Caco-2 (cell line): ENCODE data around the gene SKIC8. TPM values are rescaled to one million over a fixed set of nuclear protein-coding genes. Genes with fewer than 3 reads are reported as not detected.

ENCODE experiments used
- BruUV-seq: library from RNA; stranded (reverse); fragments of 400-500 nt; replicated peaks from 2 replicates; lab custom pipeline; 2021; lab: Mats Ljungman, UMichigan
- CTCF ChIA-PET: fragments of 300-600 bp; sonication (Branson Sonifier 250); formaldehyde crosslinking; loops from one replicate; lab custom pipeline; 2022; ENCODE audit warnings: antibody characterized with exemption; lab: Charles Lee
- POLR2A ChIA-PET: fragments of 300-600 bp; sonication (Branson Sonifier 250); formaldehyde crosslinking; loops from one replicate; lab custom pipeline; 2022; ENCODE audit warnings: antibody characterized with exemption; lab: Charles Lee
- DNase-seq, 2 experiments: peaks; one replicate each; pipeline versions ENCODE4 v3.0.0 to v3.0.0-alpha.2; 2020 to 2022
- H3K27me3 ChIP-seq: replicated peaks from 2 replicates; pipeline ENCODE4 v1.6.0; 2011; ENCODE audit warnings: low read length; ENCODE audit not compliant: control insufficient read depth, insufficient read depth
- H3K36me3 ChIP-seq: 2 replicates; pipeline ENCODE4 v1.5.1; 2011; ENCODE audit warnings: low read length; ENCODE audit not compliant: control insufficient read depth, insufficient read depth
- H3K4me1 ChIP-seq: fragments of 250-450 bp; sonication (Bioruptor Pico); 2 replicates; pipeline ENCODE4 v1.5.1; 2020; ENCODE audit warnings: mild to moderate bottlenecking
- H3K4me3 ChIP-seq: 2 replicates; pipeline ENCODE4 v1.5.1; 2011; ENCODE audit warnings: low read depth, mild to moderate bottlenecking, control low read depth, low read length
- H3K9me3 ChIP-seq: fragments of 250-450 bp; sonication (Bioruptor Pico); 2 replicates; pipeline ENCODE4 v1.5.1; 2020; ENCODE audit warnings: mild to moderate bottlenecking, moderate library complexity
- H3K27ac Mint-ChIP-seq: one replicate; pipeline ENCODE4 v1.8.0; 2022; ENCODE audit warnings: mixed read lengths; ENCODE audit not compliant: unreplicated experiment
- H3K27me3 Mint-ChIP-seq: one replicate; pipeline ENCODE4 v1.8.0; 2022; ENCODE audit warnings: mixed read lengths; ENCODE audit not compliant: insufficient read depth, unreplicated experiment
- H3K36me3 Mint-ChIP-seq: one replicate; pipeline ENCODE4 v1.8.0; 2022; ENCODE audit warnings: mild to moderate bottlenecking, mixed read lengths; ENCODE audit not compliant: insufficient read depth, unreplicated experiment
- H3K4me1 Mint-ChIP-seq: one replicate; pipeline ENCODE4 v1.8.0; 2022; ENCODE audit warnings: low read depth, mixed read lengths; ENCODE audit not compliant: unreplicated experiment
- H3K4me3 Mint-ChIP-seq: one replicate; pipeline ENCODE4 v1.8.0; 2022; ENCODE audit warnings: mild to moderate bottlenecking, moderate library complexity, mixed read lengths; ENCODE audit not compliant: unreplicated experiment
- H3K9me3 Mint-ChIP-seq: one replicate; pipeline ENCODE4 v1.8.0; 2022; ENCODE audit warnings: mixed read lengths; ENCODE audit not compliant: unreplicated experiment
- CTCF ChIP-seq, 2 experiments: fragments of 200-600 bp in 1 of 2; IDR thresholded peaks; 1 replicate in 1 of 2; 2 replicates in 1 of 2; pipeline versions ENCODE4 v1.5.1 to v1.8.0; 2011 to 2022; ENCODE audit warnings: antibody characterized with exemption in 1 of 2, control low read depth in 1 of 2, inconsistent platforms in 1 of 2, low read depth in 1 of 2, low read length in 1 of 2, mild to moderate bottlenecking in 1 of 2, moderate library complexity in 1 of 2; ENCODE audit not compliant: insufficient read depth in 1 of 2, severe bottlenecking in 1 of 2, unreplicated experiment in 1 of 2
- intact Hi-C: fragments of 100-400 bp; cut with micrococcal nuclease; formaldehyde crosslinking; loops from one replicate; pipeline ENCODE4 v1.10.0; 2022; ENCODE audit not compliant: unreplicated experiment
- total RNA-seq: library from RNA; stranded (reverse); gene quantifications from 2 replicates; pipeline ENCODE4 v1.2.3, GENCODE V29; 2022

SKIC8 gene
- total RNA-seq, 1 experiment from 2014 or later, result 45.7 TPM

- Histone ChIP-seq H3K9me3 (no peaks in the 10 kb centered on the region), H3K4me3 (no peak overlapping the region), H3K27me3 (no peaks in the 10 kb centered on the region), H3K36me3 (no peaks in the 10 kb centered on the region), H3K4me1 (peaks cover 8% of the 10 kb centered on the region; the same call in 1 of the 2 replicates)
- Mint-ChIP-seq H3K27me3 (no peaks in the 10 kb centered on the region), H3K36me3 (no peaks in the 10 kb centered on the region), H3K4me1 (peaks cover 6% of the 10 kb centered on the region), H3K27ac (no peak overlapping the region), H3K9me3 (no peaks in the 10 kb centered on the region), H3K4me3 (no peak overlapping the region)
- intact Hi-C loops, result loop anchor here (5.0 kb wide), 2 partner anchors 111 to 336 kb away; partner anchors contain the start of gene CIB2
- ChIA-PET POLR2A (no interaction called here), CTCF (interaction anchor here (0.7 to 4.3 kb wide), 3 partner anchors 66 to 177 kb away, joined by 3 to 21 read pairs (median 3); no protein-coding TSS in a partner anchor)
- TF ChIP-seq CTCF (IDR thresholded peaks at IDR 0.05; ENCODE audit: insufficient read depth in 1 of 2, low read depth in 1 of 2, low read length in 1 of 2, severe bottlenecking in 1 of 2, unreplicated experiment in 1 of 2), result no peak
- DNase-seq, result no peak
- BruUV-seq, result no TSS peak
Measured at GRCh38 chr15:78243058-78243457, 56.4 kb downstream of the SKIC8 start.

- TF ChIP-seq CTCF (IDR thresholded peaks at IDR 0.05; ENCODE audit: insufficient read depth in 1 of 2, low read depth in 1 of 2, low read length in 1 of 2, severe bottlenecking in 1 of 2, unreplicated experiment in 1 of 2), result peak in 1 of 2 experiments; percentile 11
- Histone ChIP-seq H3K4me3 (no peak overlapping the region), H3K9me3 (no peaks in the 10 kb centered on the region), H3K36me3 (no peaks in the 10 kb centered on the region), H3K4me1 (peaks cover 8% of the 10 kb centered on the region; the same call in 1 of the 2 replicates), H3K27me3 (no peaks in the 10 kb centered on the region)
- no peaks in the 10 kb centered on the region for H3K36me3 Mint-ChIP-seq
- H3K4me3 Mint-ChIP-seq, result no peak overlapping the region
- intact Hi-C loops, result loop anchor here (5.0 kb wide), 2 partner anchors 110 to 335 kb away; partner anchors contain the start of gene CIB2
- ChIA-PET POLR2A (interaction anchor here (0.5 kb wide), 1 partner anchor 93 kb away, joined by 8 read pairs; the partner anchor contains the start of gene IDH3A), CTCF (interaction anchor here (0.6 to 4.3 kb wide), 10 partner anchors 18 to 283 kb away, joined by 3 to 21 read pairs (median 4); partner anchors contain the start of gene SKIC8)
- peaks cover 6% of the 10 kb centered on the region for H3K4me1 Mint-ChIP-seq
- no peaks in the 10 kb centered on the region for H3K9me3 Mint-ChIP-seq
- no peaks in the 10 kb centered on the region for H3K27me3 Mint-ChIP-seq
- DNase-seq, result peak in 1 of 2 experiments; percentile 21
- BruUV-seq, result no TSS peak
- H3K27ac Mint-ChIP-seq, result no peak overlapping the region
Measured at GRCh38 chr15:78242128-78242527, 57.3 kb downstream of the SKIC8 start.

GRCh38 chr15:78241017-78241416 is 58.4 kb downstream of the SKIC8 start:
- H3K4me3 ChIP-seq, result no peak overlapping the region
- Mint-ChIP-seq H3K4me1 (peaks cover 6% of the 10 kb centered on the region), H3K9me3 (no peaks in the 10 kb centered on the region), H3K27me3 (no peaks in the 10 kb centered on the region), H3K36me3 (no peaks in the 10 kb centered on the region), H3K27ac (no peak overlapping the region), H3K4me3 (no peak overlapping the region)
- DNase-seq, result peak; percentile 80 to 88
- no peaks in the 10 kb centered on the region for H3K27me3 ChIP-seq
- H3K9me3 ChIP-seq, result no peaks in the 10 kb centered on the region
- ChIA-PET CTCF (interaction anchor here (0.6 to 4.3 kb wide), 4 partner anchors 92 to 282 kb away, joined by 3 to 21 read pairs (median 8); partner anchors contain the start of gene IDH3A), POLR2A (no interaction called here)
- no peaks in the 10 kb centered on the region for H3K36me3 ChIP-seq
- peaks cover 8% of the 10 kb centered on the region; the same call in 1 of the 2 replicates for H3K4me1 ChIP-seq
- peak; percentile 81 to 88 for TF ChIP-seq CTCF (IDR thresholded peaks at IDR 0.05; ENCODE audit: insufficient read depth in 1 of 2, low read depth in 1 of 2, low read length in 1 of 2, severe bottlenecking in 1 of 2, unreplicated experiment in 1 of 2)
- intact Hi-C loops, result loop anchor here (1.0 to 5.0 kb wide), 6 partner anchors 46 to 334 kb away; partner anchors contain the start of gene CIB2
- BruUV-seq, result no TSS peak
